SK-N-SH treated with all-trans-retinoic acid at 6 μM for 48 hours (cell line): ENCODE results near the gene NEK1.
A peak's percentile ranks its signal among the peaks of the same experiment; 100 is the strongest.

Experiments used
- ATAC-seq: fragments of 200-7000 bp; cut with Tn5 transposase; 3 replicates; pipeline ENCODE4 v1.9.1; 2020; ENCODE audit warnings: mild to moderate bottlenecking, moderate library complexity
- ARNTL ChIP-seq: fragments of 450-650 bp; formaldehyde crosslinking; IDR thresholded peaks from 2 replicates; pipeline ENCODE4 v1.5.0; 2020; ENCODE audit warnings: low read depth, mild to moderate bottlenecking, moderate library complexity, borderline replicate concordance
- BACH2 ChIP-seq: fragments of 250-450 bp; sonication (Bioruptor Pico); IDR thresholded peaks from 2 replicates; pipeline ENCODE4 v1.9.0; 2021; ENCODE audit warnings: mild to moderate bottlenecking, borderline replicate concordance
- CSDC2 ChIP-seq: fragments of 250-450 bp; sonication (Bioruptor Pico); IDR thresholded peaks from 2 replicates; pipeline ENCODE4 v1.5.0; 2020; ENCODE audit warnings: mild to moderate bottlenecking, moderate library complexity
- ISL1 ChIP-seq: fragments of 250-450 bp; sonication (Bioruptor Pico); IDR thresholded peaks from 2 replicates; pipeline ENCODE4 v2.1.2; 2022; ENCODE audit warnings: mild to moderate bottlenecking, moderate library complexity
- OSR1 ChIP-seq: fragments of 250-450 bp; sonication (Bioruptor Pico); IDR thresholded peaks from 2 replicates; pipeline ENCODE4 v1.8.0; 2022; ENCODE audit warnings: moderate library complexity, mild to moderate bottlenecking, inconsistent platforms
- POU6F1 ChIP-seq: fragments of 250-450 bp; sonication (Bioruptor Pico); IDR thresholded peaks from 2 replicates; pipeline ENCODE4 v1.8.0; 2021; ENCODE audit warnings: low read depth, mild to moderate bottlenecking, moderate library complexity, borderline replicate concordance
- RARB ChIP-seq: fragments of 250-450 bp; sonication (Bioruptor Pico); IDR thresholded peaks from 2 replicates; pipeline ENCODE4 v1.8.0; 2021; ENCODE audit warnings: mild to moderate bottlenecking, moderate library complexity
- TCF4 ChIP-seq: fragments of 250-450 bp; sonication (Bioruptor Pico); IDR thresholded peaks from 2 replicates; pipeline ENCODE4 v1.8.0; 2021; ENCODE audit warnings: mild to moderate bottlenecking, moderate library complexity, borderline replicate concordance
- TOX ChIP-seq: fragments of 250-450 bp; sonication (Bioruptor Pico); IDR thresholded peaks from 2 replicates; pipeline ENCODE4 v1.8.0; 2021; ENCODE audit warnings: mild to moderate bottlenecking, moderate library complexity, borderline replicate concordance
- ZFP3 ChIP-seq: fragments of 250-450 bp; sonication (Bioruptor Pico); IDR thresholded peaks from 2 replicates; pipeline ENCODE4 v1.5.0; 2020; ENCODE audit warnings: mild to moderate bottlenecking, moderate library complexity
- ZNF565 ChIP-seq: fragments of 450-650 bp; formaldehyde crosslinking; conservative IDR thresholded peaks from 2 replicates; pipeline ENCODE4 v1.5.0; 2020; ENCODE audit warnings: low read depth, mild to moderate bottlenecking, moderate library complexity
- ZNF70 ChIP-seq: fragments of 450-650 bp; formaldehyde crosslinking; IDR thresholded peaks from 2 replicates; pipeline ENCODE4 v1.5.0; 2020; ENCODE audit warnings: mild to moderate bottlenecking, moderate library complexity
- ZNF8 ChIP-seq: fragments of 450-650 bp; formaldehyde crosslinking; IDR thresholded peaks from 2 replicates; pipeline ENCODE4 v1.5.0; 2020; ENCODE audit warnings: mild to moderate bottlenecking, moderate library complexity
- TF ChIP-seq, protein P1 (sequence below): fragments of 250-450 bp; sonication (Bioruptor Pico); IDR thresholded peaks from 2 replicates; pipeline ENCODE4 v1.5.1; 2020; ENCODE audit warnings: low read depth, mild to moderate bottlenecking, moderate library complexity
- TF ChIP-seq, protein P2 (sequence below): fragments of 250-450 bp; sonication (Bioruptor Pico); IDR thresholded peaks from 2 replicates; pipeline ENCODE4 v1.8.0; 2020; ENCODE audit warnings: mild to moderate bottlenecking, moderate library complexity, borderline replicate concordance

The NEK1 gene

DNA sequence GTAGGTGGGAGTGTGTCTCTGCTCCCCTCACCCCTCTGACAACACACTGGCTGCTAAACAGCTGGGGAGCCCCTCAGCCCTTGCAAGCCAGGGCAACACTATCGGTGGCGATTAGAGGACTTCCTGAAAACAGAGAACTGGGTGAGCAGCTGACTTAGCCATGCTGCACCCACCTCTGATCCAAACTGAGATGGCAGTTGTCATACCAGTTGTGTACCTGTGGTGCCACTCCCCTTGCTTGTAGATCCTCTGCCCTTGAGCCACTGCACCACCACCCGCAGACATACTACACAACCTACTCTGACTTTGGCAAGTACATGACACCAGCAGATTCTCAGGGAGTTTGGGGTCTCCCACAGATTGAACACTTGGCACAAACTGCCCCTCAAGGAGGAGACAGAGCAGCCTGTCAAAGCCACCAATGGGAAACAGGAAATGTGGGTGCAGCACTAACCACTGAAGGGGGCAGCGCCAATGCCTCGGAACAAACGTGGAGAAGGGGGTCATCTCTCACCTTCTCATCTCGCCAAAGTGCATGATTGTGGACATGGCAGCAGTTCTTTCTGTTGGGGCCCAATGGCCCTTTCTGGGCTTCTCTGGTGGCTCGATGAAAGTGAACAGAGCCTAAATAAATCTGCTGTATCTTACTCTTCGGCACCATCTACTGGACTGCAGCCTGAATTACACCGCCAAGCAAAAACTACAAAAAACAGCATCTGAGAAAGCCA lies 119.8 kb downstream of the NEK1 start (continued):
- TF ChIP-seq, protein P1, sequence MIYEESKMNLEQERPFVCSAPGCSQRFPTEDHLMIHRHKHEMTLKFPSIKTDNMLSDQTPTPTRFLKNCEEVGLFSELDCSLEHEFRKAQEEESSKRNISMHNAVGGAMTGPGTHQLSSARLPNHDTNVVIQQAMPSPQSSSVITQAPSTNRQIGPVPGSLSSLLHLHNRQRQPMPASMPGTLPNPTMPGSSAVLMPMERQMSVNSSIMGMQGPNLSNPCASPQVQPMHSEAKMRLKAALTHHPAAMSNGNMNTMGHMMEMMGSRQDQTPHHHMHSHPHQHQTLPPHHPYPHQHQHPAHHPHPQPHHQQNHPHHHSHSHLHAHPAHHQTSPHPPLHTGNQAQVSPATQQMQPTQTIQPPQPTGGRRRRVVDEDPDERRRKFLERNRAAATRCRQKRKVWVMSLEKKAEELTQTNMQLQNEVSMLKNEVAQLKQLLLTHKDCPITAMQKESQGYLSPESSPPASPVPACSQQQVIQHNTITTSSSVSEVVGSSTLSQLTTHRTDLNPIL (CRISPR knock-in tag), result no peak
- no peak for TF ChIP-seq BACH2

DNA sequence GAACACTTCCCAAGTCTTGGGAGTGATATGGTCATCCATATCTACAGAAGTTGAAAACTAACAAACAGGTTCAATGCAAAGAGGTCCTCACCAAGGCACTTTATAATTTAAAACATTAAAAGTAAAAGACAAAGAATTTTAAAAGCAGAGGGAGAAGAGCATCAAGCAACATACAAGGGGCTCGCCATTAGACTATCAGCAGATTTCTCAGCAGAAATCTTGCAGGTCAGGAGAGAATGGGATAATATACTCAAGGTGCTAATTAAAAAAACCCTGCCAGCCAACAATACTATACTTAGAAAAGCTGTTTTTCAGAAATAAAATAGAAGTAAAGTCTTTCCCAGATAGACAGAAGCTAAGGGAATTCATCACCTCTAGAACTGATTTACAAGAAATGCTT lies 121.2 kb downstream of the NEK1 start:
- no peak for ATAC-seq
- TF ChIP-seq ZNF70 (CRISPR knock-in tag) (no peak), ZNF565 (CRISPR knock-in tag) (no peak), RARB (CRISPR knock-in tag) (no peak), ISL1 (no peak), CSDC2 (CRISPR knock-in tag) (no peak), TCF4 (no peak), OSR1 (no peak), ZFP3 (CRISPR knock-in tag) (no peak)

GRCh38 chr4:169489306-169489705 lies 123.1 kb downstream of the NEK1 start:
- ATAC-seq, result no peak
- no peak for TF ChIP-seq TOX (CRISPR knock-in tag)
- no peak for TF ChIP-seq ZNF8 (CRISPR knock-in tag)

- no peak for TF ChIP-seq POU6F1 (CRISPR knock-in tag)
- peak; percentile 84 for ATAC-seq
Measured at GRCh38 chr4:169485791-169486742, 126.3 kb downstream of the NEK1 start.

GRCh38 chr4:169485086-169485485 lies 127.3 kb downstream of the NEK1 start:
- ATAC-seq, result peak; percentile 24; the same call in 1 of the 3 replicates
- TF ChIP-seq ZNF8 (CRISPR knock-in tag) (no peak), ISL1 (peak; percentile 37; the same call in 1 of the 2 replicates)
- TF ChIP-seq, all 23 proteins: peak for 1

- TF ChIP-seq, protein P2, sequence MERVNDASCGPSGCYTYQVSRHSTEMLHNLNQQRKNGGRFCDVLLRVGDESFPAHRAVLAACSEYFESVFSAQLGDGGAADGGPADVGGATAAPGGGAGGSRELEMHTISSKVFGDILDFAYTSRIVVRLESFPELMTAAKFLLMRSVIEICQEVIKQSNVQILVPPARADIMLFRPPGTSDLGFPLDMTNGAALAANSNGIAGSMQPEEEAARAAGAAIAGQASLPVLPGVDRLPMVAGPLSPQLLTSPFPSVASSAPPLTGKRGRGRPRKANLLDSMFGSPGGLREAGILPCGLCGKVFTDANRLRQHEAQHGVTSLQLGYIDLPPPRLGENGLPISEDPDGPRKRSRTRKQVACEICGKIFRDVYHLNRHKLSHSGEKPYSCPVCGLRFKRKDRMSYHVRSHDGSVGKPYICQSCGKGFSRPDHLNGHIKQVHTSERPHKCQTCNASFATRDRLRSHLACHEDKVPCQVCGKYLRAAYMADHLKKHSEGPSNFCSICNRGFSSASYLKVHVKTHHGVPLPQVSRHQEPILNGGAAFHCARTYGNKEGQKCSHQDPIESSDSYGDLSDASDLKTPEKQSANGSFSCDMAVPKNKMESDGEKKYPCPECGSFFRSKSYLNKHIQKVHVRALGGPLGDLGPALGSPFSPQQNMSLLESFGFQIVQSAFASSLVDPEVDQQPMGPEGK (CRISPR knock-in tag), result no peak
- TF ChIP-seq RARB (CRISPR knock-in tag), result no peak
- TF ChIP-seq ZNF70 (CRISPR knock-in tag), result no peak
- TF ChIP-seq ISL1, result no peak
- TF ChIP-seq POU6F1 (CRISPR knock-in tag), result no peak
- no peak for TF ChIP-seq ARNTL
- TF ChIP-seq, all 23 proteins: peak for 0
- peak; percentile 49; the same call in 2 of the 3 replicates for ATAC-seq
Measured at GRCh38 chr4:169484485-169484884, 127.9 kb downstream of the NEK1 start.
